HFFc6 (cell line): Measurements from ENCODE around the gene ELOA. TPM values are rescaled to one million over a fixed set of nuclear protein-coding genes. Genes with fewer than 3 reads are reported as not detected.

ENCODE experiments used
- DNase-seq: peaks from one replicate; pipeline ENCODE4 v3.0.0-alpha.2; 2018
- H3K27ac Mint-ChIP-seq: 2 replicates; pipeline ENCODE4 v1.8.0; 2020; ENCODE audit warnings: mild to moderate bottlenecking, mixed read lengths
- H3K27me3 Mint-ChIP-seq: 2 replicates; pipeline ENCODE4 v1.8.0; 2021; ENCODE audit warnings: mild to moderate bottlenecking, moderate library complexity, mixed read lengths; ENCODE audit not compliant: insufficient read depth
- H3K36me3 Mint-ChIP-seq: 2 replicates; pipeline ENCODE4 v1.8.0; 2021; ENCODE audit warnings: low read depth, mixed read lengths
- H3K4me1 Mint-ChIP-seq: 2 replicates; pipeline ENCODE4 v1.8.0; 2020; ENCODE audit warnings: low read depth, mixed read lengths
- H3K4me3 Mint-ChIP-seq: 2 replicates; pipeline ENCODE4 v1.8.0; 2020; ENCODE audit warnings: mild to moderate bottlenecking, moderate library complexity, mixed read lengths
- H3K9me3 Mint-ChIP-seq: 2 replicates; pipeline ENCODE4 v1.8.0; 2020; ENCODE audit warnings: mild to moderate bottlenecking, mixed read lengths
- CTCF ChIP-seq: fragments of 200-600 bp; sonication (generic); IDR thresholded peaks from 2 replicates; pipeline ENCODE4 v1.5.0; 2021; ENCODE audit warnings: antibody characterized with exemption, mild to moderate bottlenecking
- total RNA-seq, 6 experiments: library from RNA; stranded (reverse); fragmentation: NEBNext Ultra II Directional; extraction: Animal tissue kit (Norgen Biotek cat#: 25700); gene quantifications; 2 replicates in 1 of 6; 3 replicates in 5 of 6; pipeline ENCODE4 v1.2.3, GENCODE V29; 2021

The ELOA gene
- total RNA-seq, 6 experiments from 2014 or later: 55.5 to 72.6 (median 59.9) TPM

DNA sequence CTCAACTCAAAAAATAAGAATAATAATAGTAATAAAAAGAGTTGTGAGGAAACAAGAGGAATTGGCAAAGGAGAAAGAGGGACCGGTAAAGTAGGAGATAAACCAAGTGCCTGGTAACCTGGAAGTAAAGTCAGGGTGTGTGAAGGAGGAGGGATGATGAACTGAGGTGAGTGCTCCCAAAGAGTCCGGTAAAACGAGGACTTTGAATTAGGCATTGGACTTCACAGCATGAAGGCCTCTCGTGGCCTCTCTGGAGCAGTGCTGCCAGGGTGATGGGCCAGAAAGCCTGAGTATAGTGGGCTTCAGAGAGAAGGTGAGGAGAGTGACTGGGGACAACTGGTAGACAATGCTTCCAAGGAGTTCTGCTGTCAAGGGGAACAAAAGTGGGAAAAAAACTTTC is 34.0 kb upstream of the ELOA start:
- no peaks in the 10 kb centered on the region for H3K9me3 Mint-ChIP-seq
- H3K27ac Mint-ChIP-seq: no peak overlapping the region; the same call in 1 of the 2 replicates
- no peak overlapping the region for H3K4me3 Mint-ChIP-seq
- no peak for DNase-seq
- no peak for TF ChIP-seq CTCF
- H3K27me3 Mint-ChIP-seq: no peaks in the 10 kb centered on the region
- no peaks in the 10 kb centered on the region for H3K4me1 Mint-ChIP-seq
- H3K36me3 Mint-ChIP-seq: peaks cover 19% of the 10 kb centered on the region

DNA sequence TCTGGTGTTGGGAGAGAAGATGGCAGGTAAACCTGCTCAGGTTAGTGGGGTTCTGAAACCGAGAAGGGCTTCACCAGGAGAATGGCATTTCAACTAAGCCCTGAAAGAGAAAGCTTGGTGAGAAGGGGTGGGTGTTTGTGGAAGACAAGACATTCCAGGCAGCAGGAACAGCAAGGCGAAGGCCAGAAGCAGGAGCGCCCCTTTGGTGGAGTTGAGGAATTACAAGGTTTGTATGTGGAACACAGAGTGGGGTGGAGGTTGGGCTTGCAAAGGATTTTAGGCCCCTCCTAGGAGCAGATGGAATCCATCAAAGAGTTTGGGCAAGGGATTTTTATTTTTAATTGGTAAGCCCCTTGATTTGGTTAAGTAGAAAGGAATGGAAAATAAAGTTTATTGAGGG is 24.8 kb upstream of the ELOA start:
- Mint-ChIP-seq H3K27me3 (no peaks in the 10 kb centered on the region; the same call in 1 of the 2 replicates), H3K4me3 (no peak overlapping the region), H3K27ac (peak overlapping the region; percentile 32; the same call in 1 of the 2 replicates), H3K36me3 (peaks cover 9% of the 10 kb centered on the region; the same call in 1 of the 2 replicates), H3K9me3 (no peaks in the 10 kb centered on the region), H3K4me1 (peaks cover 23% of the 10 kb centered on the region)
- no peak for DNase-seq
- TF ChIP-seq CTCF: peak; percentile 73

DNA sequence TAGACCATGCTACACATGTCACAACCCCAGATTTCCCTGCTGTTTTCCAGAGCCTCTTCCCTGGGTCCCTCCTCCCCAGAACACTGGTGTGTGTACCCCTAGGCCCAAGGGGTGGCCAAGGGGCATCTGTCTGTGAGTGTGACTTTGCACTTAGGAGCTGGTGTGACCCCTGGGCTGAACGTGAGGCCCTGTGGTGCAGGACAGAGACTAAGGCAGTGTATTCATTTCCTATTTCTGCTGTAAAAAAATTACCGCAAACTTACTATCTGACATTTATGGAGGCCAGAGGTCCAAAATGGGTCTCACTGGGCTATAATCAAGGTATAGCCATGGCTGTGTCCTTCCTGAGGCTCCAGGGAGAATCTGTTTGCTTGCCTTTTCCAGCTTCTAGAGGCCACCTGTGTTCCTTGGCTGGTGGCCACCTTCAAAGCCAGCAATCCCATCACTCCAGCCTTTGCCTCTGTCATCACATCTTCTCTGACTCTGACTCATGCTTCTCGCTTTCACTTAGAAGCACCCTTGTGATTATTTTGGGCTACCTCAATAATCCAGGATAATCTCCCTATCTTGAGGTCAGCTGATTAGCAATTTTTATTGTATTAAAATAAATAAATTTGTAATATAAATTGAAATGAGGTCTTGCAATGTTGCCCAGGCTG is 24.0 kb upstream of the ELOA start:
- no peak overlapping the region for H3K27ac Mint-ChIP-seq
- DNase-seq: no peak
- no peak for TF ChIP-seq CTCF
- H3K4me1 Mint-ChIP-seq: peaks cover 23% of the 10 kb centered on the region
- H3K9me3 Mint-ChIP-seq: no peaks in the 10 kb centered on the region
- no peak overlapping the region for H3K4me3 Mint-ChIP-seq
- H3K27me3 Mint-ChIP-seq: no peaks in the 10 kb centered on the region; the same call in 1 of the 2 replicates
- peaks cover 9% of the 10 kb centered on the region; the same call in 1 of the 2 replicates for H3K36me3 Mint-ChIP-seq

DNA sequence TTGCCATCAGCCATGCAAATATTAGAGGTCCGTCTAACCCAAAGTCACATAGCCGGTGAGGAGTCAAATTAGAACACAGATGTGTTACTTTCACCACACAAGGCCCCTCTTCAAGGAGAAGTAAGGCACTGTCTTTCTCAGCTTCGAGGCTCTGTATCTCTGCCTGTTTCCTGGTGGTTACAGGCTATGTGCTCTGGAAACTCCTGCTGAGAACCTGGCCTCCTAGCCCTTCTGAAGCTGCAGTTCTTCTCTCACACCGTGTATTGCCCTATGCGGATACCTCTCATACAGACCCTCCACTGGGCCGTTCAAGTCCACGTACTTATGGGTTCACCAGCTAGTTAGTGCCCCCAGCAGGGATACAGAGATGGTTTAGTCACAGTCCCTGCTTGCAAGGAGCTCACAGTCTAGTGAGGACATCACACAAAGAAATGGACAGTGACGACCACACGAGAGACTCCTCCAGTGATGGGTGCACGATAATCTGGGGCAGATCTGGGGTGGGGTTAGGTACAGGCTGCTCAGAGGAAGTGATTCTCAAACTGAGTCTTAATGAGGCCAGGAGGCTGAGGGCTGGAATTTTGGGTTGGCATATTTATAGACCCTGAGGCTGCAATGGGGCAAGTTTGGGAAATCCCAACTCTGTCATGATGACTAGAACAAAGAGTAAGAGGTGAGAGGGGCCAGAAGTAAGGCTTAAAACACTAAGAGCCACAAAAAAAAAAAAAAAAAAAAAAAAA is 22.8 kb upstream of the ELOA start:
- no peak overlapping the region; the same call in 1 of the 2 replicates for H3K27ac Mint-ChIP-seq
- no peak for TF ChIP-seq CTCF
- H3K9me3 Mint-ChIP-seq: no peaks in the 10 kb centered on the region
- no peaks in the 10 kb centered on the region; the same call in 1 of the 2 replicates for H3K27me3 Mint-ChIP-seq
- no peak overlapping the region for H3K4me3 Mint-ChIP-seq
- peaks cover 9% of the 10 kb centered on the region; the same call in 1 of the 2 replicates for H3K36me3 Mint-ChIP-seq
- no peak for DNase-seq
- peaks cover 23% of the 10 kb centered on the region for H3K4me1 Mint-ChIP-seq

DNA sequence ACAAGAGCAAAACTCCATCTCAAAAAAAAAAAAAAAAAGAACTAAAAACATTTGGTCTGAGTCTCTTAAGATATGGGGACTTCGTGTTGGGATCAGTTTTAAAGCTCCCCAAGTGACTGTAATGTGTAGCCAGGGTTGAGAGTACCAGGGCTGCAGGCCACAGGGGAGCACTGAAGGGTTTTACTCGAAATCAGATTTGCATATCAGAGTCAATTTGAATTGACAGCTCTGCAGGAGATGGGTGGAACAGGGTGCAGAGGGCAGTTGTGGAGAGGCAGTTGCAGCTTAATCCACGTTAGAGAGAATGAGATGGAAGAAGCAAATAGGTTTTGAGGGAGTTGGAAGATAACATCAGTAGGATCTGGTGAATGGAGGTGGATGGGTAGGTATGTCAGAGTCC is 20.6 kb upstream of the ELOA start:
- no peaks in the 10 kb centered on the region for H3K9me3 Mint-ChIP-seq
- no peaks in the 10 kb centered on the region for H3K27me3 Mint-ChIP-seq

More for the DNA sequence above, 20.6 kb upstream of the ELOA start:
- no peak for TF ChIP-seq CTCF
- Mint-ChIP-seq H3K4me3 (no peak overlapping the region), H3K27ac (no peak overlapping the region), H3K36me3 (peaks cover 4% of the 10 kb centered on the region; the same call in 1 of the 2 replicates), H3K4me1 (peaks cover 25% of the 10 kb centered on the region)
- no peak for DNase-seq
